ENCODE data around the gene VGLL4.
"Not testable (repeated sequence)": the region's sequence is repeated elsewhere in the genome, so short reads cannot be mapped to it uniquely, and the experiment has no call there.

The VGLL4 gene

GRCh38 chr3:11606090-11606784, 37.5 kb downstream of the VGLL4 start:
- DNase-seq (ENCODE audit: low read depth) = no peak

DNA sequence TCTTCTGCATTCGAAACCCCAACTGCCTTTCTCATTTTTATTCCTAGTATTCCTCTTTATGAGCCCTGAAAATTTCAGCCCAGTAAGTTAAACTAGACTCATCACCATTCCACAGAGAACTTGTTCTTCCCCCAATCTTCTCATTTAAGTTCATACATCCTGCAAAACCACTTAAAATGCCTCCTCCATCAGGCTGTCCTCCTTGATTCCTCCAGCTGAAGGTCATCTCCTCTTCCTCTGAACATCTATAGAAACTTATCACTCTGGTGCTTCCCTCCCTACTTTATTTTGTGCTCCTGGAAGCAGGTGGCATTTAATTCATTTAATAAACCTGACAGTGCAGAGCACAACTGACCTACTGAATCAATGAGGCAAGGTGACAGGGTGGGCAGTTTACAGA, 38.3 kb downstream of the VGLL4 start:
- no peak for DNase-seq (ENCODE audit: low read depth)

GRCh38 chr3:11604139-11604892, 39.4 kb downstream of the VGLL4 start:
- DNase-seq (ENCODE audit: low read depth) = no peak

- no peak for DNase-seq (ENCODE audit: low read depth)
These were observed 40.1 kb downstream of the VGLL4 start for GRCh38 chr3:11603628-11604027.

- no peak for DNase-seq (ENCODE audit: low read depth)
These were observed 40.7 kb downstream of the VGLL4 start for GRCh38 chr3:11602886-11603527.

GRCh38 chr3:11602239-11602840, 41.4 kb downstream of the VGLL4 start:
- DNase-seq (ENCODE audit: low read depth) = no peak

DNA sequence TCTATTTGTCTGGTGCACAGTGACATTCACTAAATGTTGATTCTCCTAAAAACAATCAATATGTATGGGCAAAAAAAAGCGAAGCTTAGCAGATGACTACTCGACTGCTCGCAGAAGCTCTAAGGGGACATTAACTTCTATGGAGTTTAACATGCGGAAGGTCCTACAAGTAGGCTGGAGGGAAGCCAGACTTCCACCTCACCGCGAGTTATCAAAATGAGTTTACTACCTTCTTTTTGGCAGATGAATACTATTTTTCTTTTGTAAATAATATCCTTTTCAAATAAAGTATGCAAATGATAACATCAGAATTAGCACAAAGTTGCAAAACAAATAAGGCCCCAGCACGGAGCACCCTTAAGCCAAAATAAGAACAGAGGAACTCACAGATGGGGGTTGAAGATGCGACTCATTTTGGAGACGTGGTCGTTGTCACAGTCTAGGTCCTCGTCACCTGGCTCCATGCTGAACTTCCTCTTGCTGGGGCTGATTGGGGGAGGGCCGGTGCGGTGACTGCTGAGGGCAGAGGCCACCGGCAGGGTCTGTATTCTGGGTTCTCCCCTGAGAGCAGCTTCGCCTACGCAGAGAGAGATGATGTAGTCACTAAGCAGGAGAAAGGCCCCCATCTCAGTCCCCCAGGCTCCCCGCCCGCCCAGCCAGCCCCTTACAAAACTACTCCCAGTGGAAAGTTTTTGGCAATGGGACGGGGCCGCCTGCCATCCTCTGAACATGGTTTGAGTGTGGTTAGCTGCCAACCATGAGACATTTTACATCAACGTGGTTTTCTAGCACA, 42.1 kb downstream of the VGLL4 start:
- DNase-seq (ENCODE audit: low read depth) = no peak

- DNase-seq (ENCODE audit: low read depth) = no peak
These were observed 43.0 kb downstream of the VGLL4 start for GRCh38 chr3:11600501-11601282.

DNA sequence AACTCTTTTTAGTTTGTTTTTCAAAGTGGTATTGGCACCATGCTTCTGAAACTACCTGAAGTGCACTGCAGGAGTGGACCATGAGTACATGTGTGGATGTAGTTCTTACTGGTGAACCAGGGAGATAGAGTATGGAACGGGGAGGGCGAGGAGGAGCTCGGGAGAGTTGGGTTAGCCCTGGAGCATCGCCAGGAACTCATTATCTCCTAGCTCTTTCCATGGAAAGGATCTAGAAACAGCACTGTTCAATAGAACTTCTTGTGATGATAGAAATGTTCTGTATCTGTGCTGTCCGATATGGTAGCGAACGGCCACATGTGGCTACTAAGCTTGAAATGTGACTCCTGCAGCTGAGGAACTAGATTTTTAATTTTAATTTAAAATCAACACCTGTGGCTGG, 47.3 kb downstream of the VGLL4 start:
- DNase-seq (ENCODE audit: low read depth) = no peak

- DNase-seq (ENCODE audit: low read depth) = not testable (repeated sequence)
These were observed 48.7 kb downstream of the VGLL4 start for GRCh38 chr3:11595024-11595423.

DNA sequence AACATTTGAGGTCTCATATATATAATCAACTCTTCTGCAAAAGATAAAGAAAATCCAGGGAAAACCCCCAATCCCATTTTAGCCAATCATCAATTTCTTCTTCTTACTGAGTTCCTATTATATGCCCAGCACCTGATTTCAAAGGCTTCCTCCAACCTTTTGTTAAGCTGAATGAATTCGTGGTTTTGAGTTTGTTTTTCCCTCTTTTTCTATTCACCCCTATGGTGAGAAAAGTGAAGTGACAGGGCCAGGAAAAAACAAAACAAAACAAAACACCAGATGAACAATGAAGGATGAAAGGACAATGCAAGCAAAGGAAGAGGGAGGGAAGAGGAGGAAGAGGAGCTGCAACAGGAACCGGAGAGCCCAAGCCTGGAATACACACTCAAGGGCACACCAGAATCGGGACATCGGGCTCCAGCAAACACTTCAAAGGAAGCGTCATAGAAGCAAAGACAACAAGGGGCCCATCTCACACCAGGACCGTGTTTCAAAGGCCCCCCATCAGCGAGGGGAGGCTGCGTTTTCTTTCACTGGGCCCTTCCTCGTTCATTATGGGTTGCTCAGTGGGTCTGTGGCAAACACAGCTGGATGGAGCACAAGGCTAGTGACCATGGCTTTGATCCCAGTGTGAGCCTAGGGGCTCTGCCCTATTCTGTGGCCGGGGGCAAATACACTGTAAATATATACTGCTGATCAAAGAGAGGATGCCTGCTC, 50.2 kb downstream of the VGLL4 start:
- no peak for DNase-seq (ENCODE audit: low read depth)

- no peak for DNase-seq (ENCODE audit: low read depth)
These were observed 51.0 kb downstream of the VGLL4 start for GRCh38 chr3:11592445-11593298.

- no peak for DNase-seq (ENCODE audit: low read depth)
These were observed 52.1 kb downstream of the VGLL4 start for GRCh38 chr3:11591391-11592282.

DNA sequence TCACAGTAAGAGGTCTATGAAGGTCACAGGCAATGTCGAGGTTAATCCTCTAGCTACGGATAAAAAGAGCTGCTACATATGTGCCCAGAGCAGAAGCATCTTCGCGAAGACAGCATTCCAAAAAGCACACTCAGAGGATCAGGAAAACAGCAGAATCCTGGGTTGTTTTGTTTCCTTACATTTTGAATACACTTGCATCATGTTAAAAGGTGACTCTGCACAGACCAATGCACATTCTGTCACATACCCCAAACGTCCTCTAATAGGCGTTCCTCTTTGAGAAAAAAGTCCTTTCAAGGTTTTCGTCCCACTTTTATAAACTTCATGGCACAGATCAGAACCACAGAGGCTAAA, 52.7 kb downstream of the VGLL4 start:
- no peak for DNase-seq (ENCODE audit: low read depth)

DNA sequence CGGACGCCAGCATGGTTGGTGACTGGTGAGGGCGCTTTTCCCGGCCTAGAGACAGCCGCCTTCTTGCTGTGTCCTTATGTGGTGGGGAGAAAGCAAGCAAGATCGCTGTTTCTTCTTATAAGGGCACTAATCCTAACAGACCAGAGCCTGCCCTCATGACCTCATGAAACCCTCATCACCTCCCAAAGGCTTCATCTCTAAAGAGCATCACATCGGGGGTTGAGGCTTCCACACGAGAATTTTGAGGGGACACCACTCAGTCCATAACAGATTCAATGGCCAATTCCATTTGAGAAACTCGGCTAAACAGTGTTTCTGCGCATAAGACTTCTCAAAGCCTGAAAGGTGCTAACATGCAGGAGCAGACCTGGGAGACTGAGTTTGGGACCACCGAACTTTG, 54.0 kb downstream of the VGLL4 start:
- DNase-seq (ENCODE audit: low read depth) = no peak

- no peak for DNase-seq (ENCODE audit: low read depth)
These were observed 55.0 kb downstream of the VGLL4 start for GRCh38 chr3:11588755-11589154.

DNA sequence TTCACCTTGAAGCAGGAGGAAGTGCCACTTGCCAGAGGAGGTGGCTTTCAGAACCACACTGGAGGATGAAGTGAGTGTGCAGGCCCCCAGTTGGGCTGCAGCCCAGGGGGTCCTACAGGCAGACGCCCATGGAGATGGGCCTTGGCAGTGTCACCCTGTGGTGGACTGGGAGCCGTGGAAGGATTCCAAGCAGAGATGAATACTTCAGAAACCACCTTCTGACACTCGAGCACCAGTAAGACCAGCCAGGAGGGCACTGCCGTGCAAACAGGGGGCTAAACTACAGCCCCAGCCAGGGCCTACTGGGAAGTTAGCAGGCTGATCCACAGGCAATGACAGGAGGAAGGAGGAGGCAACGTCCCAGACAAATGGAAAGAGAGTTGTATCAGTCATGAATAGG, 55.4 kb downstream of the VGLL4 start:
- DNase-seq (ENCODE audit: low read depth) = no peak

DNA sequence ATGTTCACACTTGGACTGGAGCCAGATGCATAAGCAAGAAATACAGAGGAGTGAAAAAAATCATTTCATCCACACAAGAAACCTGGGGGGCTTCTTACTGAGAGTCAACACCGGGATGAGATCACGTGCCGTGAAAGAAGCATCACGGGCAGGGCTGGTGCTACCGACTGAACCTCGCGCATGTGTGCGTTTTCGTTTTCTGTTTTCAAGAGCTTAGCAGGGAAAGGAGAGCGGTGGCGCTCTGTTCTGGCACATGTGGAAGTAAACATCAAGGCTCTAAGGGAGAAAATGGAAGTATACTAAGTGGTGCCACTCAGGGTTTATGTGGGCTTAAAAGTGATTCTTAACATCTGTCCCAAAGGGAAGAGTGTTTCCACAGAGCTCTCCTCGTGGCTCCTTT, 55.9 kb downstream of the VGLL4 start:
- DNase-seq (ENCODE audit: low read depth) = no peak

- no peak for DNase-seq (ENCODE audit: low read depth)
These were observed 59.1 kb downstream of the VGLL4 start for GRCh38 chr3:11584570-11584969.
